HepG2 (cell line): ENCODE measurements around the gene GPR31. TPM values are rescaled to one million over a fixed set of nuclear protein-coding genes. Genes with fewer than 3 reads are reported as not detected.

Experiments used
- SAP130 ChIP-seq: IDR thresholded peaks from 2 replicates; pipeline ENCODE4 v1.6.1; 2016; ENCODE audit warnings: low read depth
- ZNF343 ChIP-seq: sonication (generic); formaldehyde crosslinking; IDR thresholded peaks from 2 replicates; pipeline ENCODE4 v1.4.0; 2020; ENCODE audit warnings: mild to moderate bottlenecking, missing genetic modification reagents
- ZNF432 ChIP-seq: sonication (generic); formaldehyde crosslinking; IDR thresholded peaks from 2 replicates; pipeline ENCODE4 v1.5.0; 2020; ENCODE audit warnings: missing genetic modification reagents, mild to moderate bottlenecking, borderline replicate concordance
- polyA plus RNA-seq, 8 experiments: library from polyadenylated mRNA; depleted of rRNA in 3 of 8; stranded (reverse) in 7 of 8; unstranded in 1 of 8; fragments of >200 nt; fragmentation: Illumina TruSeq in 4 of 8; extraction: Trizol in 4 of 8; gene quantifications; 2 replicates each; pipeline versions ENCODE4 v1.2.1 to v1.2.3, GENCODE V29; 2011 to 2016; ENCODE audit warnings: low read depth in 4 of 8, missing spikeins in 1 of 8, mixed read lengths in 1 of 8; ENCODE audit not compliant: insufficient read depth in 1 of 8
- total RNA-seq, 5 experiments: library from RNA; depleted of rRNA; stranded (reverse); fragments of >200 nt; fragmentation: Illumina TruSeq; extraction: Trizol; gene quantifications; 2 replicates each; pipeline ENCODE4 v1.2.3, GENCODE V29; 2016; ENCODE audit warnings: low read depth in 1 of 5
- TF ChIP-seq, protein P1 (sequence below): sonication (generic); formaldehyde crosslinking; IDR thresholded peaks from 2 replicates; pipeline ENCODE4 v1.4.0; 2020; ENCODE audit warnings: mild to moderate bottlenecking, missing genetic modification reagents

Gene GPR31
- total and polyA plus RNA-seq, 2 of the 13 experiments (the other 11 are each of a cell fraction or from before 2014, with no cell fraction given) = not detected

DNA sequence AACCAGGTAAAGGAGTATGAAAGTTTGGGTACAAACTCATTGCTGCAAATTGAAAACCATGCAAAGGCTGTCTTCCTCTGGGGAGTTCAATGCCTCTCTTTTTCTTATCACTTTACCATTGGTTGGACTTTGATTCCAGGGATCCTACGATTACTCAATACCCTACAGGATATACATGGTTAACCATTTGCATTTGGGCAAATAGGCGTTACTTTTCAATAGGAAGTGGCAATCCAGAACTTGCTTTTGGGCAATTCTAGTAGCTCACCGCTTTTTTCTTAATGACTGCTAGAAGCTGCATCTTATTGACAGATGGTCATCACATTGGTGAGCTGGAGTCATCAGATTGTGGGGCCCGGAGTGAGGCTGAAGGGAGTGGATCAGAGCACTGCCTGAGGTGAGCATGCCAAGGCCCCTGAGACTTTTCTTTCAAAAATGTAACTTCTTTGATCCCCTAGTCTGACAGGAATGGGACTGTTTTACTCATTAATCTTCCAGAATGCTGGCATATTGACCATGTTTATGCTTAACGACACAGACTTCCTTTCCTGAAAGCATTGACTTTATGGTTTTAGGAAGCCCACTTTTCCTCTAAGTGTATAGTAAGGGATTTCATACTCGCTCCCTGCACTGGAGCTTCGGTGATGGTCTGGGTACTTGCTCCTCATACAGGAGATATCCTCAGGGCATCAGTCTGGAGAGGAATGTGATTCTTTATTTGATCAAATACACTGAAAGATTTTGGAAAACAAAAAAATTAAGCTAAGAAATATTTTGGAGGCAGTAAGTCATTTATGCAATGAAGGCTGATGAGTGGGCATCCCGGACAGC lies 34.7 kb downstream of the GPR31 start, which contains the start of gene CCR6 (continued):
- TF ChIP-seq, protein P1, sequence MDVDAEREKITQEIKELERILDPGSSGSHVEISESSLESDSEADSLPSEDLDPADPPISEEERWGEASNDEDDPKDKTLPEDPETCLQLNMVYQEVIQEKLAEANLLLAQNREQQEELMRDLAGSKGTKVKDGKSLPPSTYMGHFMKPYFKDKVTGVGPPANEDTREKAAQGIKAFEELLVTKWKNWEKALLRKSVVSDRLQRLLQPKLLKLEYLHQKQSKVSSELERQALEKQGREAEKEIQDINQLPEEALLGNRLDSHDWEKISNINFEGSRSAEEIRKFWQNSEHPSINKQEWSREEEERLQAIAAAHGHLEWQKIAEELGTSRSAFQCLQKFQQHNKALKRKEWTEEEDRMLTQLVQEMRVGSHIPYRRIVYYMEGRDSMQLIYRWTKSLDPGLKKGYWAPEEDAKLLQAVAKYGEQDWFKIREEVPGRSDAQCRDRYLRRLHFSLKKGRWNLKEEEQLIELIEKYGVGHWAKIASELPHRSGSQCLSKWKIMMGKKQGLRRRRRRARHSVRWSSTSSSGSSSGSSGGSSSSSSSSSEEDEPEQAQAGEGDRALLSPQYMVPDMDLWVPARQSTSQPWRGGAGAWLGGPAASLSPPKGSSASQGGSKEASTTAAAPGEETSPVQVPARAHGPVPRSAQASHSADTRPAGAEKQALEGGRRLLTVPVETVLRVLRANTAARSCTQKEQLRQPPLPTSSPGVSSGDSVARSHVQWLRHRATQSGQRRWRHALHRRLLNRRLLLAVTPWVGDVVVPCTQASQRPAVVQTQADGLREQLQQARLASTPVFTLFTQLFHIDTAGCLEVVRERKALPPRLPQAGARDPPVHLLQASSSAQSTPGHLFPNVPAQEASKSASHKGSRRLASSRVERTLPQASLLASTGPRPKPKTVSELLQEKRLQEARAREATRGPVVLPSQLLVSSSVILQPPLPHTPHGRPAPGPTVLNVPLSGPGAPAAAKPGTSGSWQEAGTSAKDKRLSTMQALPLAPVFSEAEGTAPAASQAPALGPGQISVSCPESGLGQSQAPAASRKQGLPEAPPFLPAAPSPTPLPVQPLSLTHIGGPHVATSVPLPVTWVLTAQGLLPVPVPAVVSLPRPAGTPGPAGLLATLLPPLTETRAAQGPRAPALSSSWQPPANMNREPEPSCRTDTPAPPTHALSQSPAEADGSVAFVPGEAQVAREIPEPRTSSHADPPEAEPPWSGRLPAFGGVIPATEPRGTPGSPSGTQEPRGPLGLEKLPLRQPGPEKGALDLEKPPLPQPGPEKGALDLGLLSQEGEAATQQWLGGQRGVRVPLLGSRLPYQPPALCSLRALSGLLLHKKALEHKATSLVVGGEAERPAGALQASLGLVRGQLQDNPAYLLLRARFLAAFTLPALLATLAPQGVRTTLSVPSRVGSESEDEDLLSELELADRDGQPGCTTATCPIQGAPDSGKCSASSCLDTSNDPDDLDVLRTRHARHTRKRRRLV (CRISPR knock-in tag) = 0 out of 2 replicates have a peak, but pooled peaks have one; percentile 67
- TF ChIP-seq ZNF432 (CRISPR knock-in tag) (no peak), ZNF343 (CRISPR knock-in tag) (no peak), SAP130 (CRISPR knock-in tag) (peak; percentile 87)
- TF ChIP-seq, all 625 proteins: peak for 181
